K562 (cell line): ENCODE measurements around the gene NR3C2. TPM values are rescaled to one million over a fixed set of nuclear protein-coding genes. Genes with fewer than 3 reads are reported as not detected.

Experiments
- ATAC-seq: fragments of 200-7000 bp; cut with Tn5 transposase; 3 replicates; pipeline ENCODE4 v1.9.1; 2020; ENCODE audit warnings: moderate library complexity
- BruUV-seq: library from RNA; stranded (reverse); fragments of 400-500 nt; replicated peaks from 2 replicates; lab custom pipeline; 2021; lab: Mats Ljungman, UMichigan
- CTCF ChIA-PET: fragments of 300-600 bp; formaldehyde crosslinking; extraction: SDS; loops from one replicate; lab custom pipeline; 2021; ENCODE audit warnings: low intra/inter-chr PET ratio; lab: Yijun Ruan, JAX
- POLR2A ChIA-PET: fragments of 300-600, 350-650 bp; sonication (Branson Sonifier 250); formaldehyde crosslinking; extraction: SDS; loops from one replicate; lab custom pipeline; 2021; ENCODE audit warnings: antibody characterized with exemption, inconsistent platforms; lab: Yijun Ruan, JAX
- DNase-seq, 4 experiments: peaks; one replicate each; pipeline versions ENCODE4 v3.0.0 to v3.0.0-alpha.2; 2011 to 2018; ENCODE audit warnings: low spot score in 3 of 4, mixed read lengths in 3 of 4; ENCODE audit errors: extremely low read depth in 1 of 4
- FAIRE-seq: peaks from 2 replicates; lab custom pipeline; 2011; peaks lifted over from hg19 to GRCh38; lab: Jason Lieb, UNC
- H2AFZ ChIP-seq: 2 replicates; pipeline ENCODE4 v1.6.0; 2011; ENCODE audit warnings: low read depth, low read length, control low read depth, inconsistent platforms
- H3K27ac ChIP-seq: fragments of 200-600 bp; 3 replicates; pipeline ENCODE4 v1.8.0; 2011; ENCODE audit warnings: low read depth, mild to moderate bottlenecking, control low read depth, inconsistent platforms, low read length, moderate library complexity, mixed read lengths; ENCODE audit errors: extremely low read depth
- H3K27me3 ChIP-seq, 2 experiments: fragments of 300-600 bp in 1 of 2; 2 replicates in 1 of 2; 3 replicates in 1 of 2; pipeline versions ENCODE4 v1.6.0 to v1.8.0; 2011; ENCODE audit warnings: inconsistent platforms in 2 of 2, low read length in 2 of 2, mild to moderate bottlenecking in 1 of 2, mixed read lengths in 1 of 2, moderate library complexity in 1 of 2; ENCODE audit not compliant: control insufficient read depth in 2 of 2, insufficient read depth in 2 of 2
- H3K36me3 ChIP-seq: fragments of 300-600 bp; 3 replicates; pipeline ENCODE4 v1.8.0; 2011; ENCODE audit warnings: mild to moderate bottlenecking, low read length, inconsistent platforms; ENCODE audit not compliant: control insufficient read depth, insufficient read depth
- H3K4me1 ChIP-seq, 2 experiments: fragments of 200-600 bp in 1 of 2; replicated peaks in 1 of 2; 2 replicates in 1 of 2; 3 replicates in 1 of 2; pipeline versions ENCODE4 v1.5.1 to v1.8.0; 2011; ENCODE audit warnings: inconsistent platforms in 2 of 2, low read length in 2 of 2, mild to moderate bottlenecking in 1 of 2, mixed read lengths in 1 of 2, moderate library complexity in 1 of 2; ENCODE audit not compliant: control insufficient read depth in 2 of 2, insufficient read depth in 2 of 2
- H3K4me2 ChIP-seq: 2 replicates; pipeline ENCODE4 v1.6.1; 2011; ENCODE audit warnings: low read length, control low read depth, inconsistent platforms, mixed read lengths; ENCODE audit not compliant: insufficient read depth
- H3K4me3 ChIP-seq: fragments of 200-600 bp; sonication (generic), shearing (Covaris generic); 2 replicates; pipeline ENCODE4 v1.5.1; 2016; ENCODE audit warnings: control low read depth, inconsistent platforms
- H3K79me2 ChIP-seq: fragments of 200-600 bp; 3 replicates; pipeline ENCODE4 v1.8.0; 2011; ENCODE audit warnings: low read length, inconsistent platforms; ENCODE audit not compliant: control insufficient read depth, insufficient read depth
- H3K9ac ChIP-seq, 2 experiments: 2 replicates each; pipeline versions ENCODE4 v1.6.0 to v1.6.1; 2011; ENCODE audit warnings: low read depth in 2 of 2, low read length in 2 of 2, control low read depth in 1 of 2, inconsistent platforms in 1 of 2, mild to moderate bottlenecking in 1 of 2, mixed read lengths in 1 of 2; ENCODE audit not compliant: insufficient read depth in 1 of 2
- H3K9me1 ChIP-seq: one replicate; pipeline ENCODE4 v1.6.0; 2011; ENCODE audit warnings: inconsistent platforms, mild to moderate bottlenecking, low read length, moderate library complexity; ENCODE audit not compliant: control insufficient read depth, insufficient read depth
- H3K9me3 ChIP-seq: replicated peaks from 2 replicates; pipeline ENCODE4 v1.5.1; 2011; ENCODE audit warnings: low read depth, low read length, inconsistent platforms; ENCODE audit not compliant: control insufficient read depth, insufficient read depth
- H4K20me1 ChIP-seq: replicated peaks from 2 replicates; pipeline ENCODE4 v1.6.1; 2011; ENCODE audit warnings: low read length, inconsistent platforms, mixed read lengths; ENCODE audit not compliant: control insufficient read depth, insufficient read depth
- MITF ChIP-seq: IDR thresholded peaks from 2 replicates; pipeline ENCODE4 v1.6.1; 2014; ENCODE audit warnings: antibody characterized with exemption
- NCOA1 ChIP-seq: fragments of 450-650 bp; IDR thresholded peaks from 2 replicates; pipeline ENCODE4 v1.6.1; 2016; ENCODE audit warnings: low read depth
- NCOA2 ChIP-seq, 2 experiments: fragments of 450-650 bp; IDR thresholded peaks; 2 replicates each; pipeline ENCODE4 v1.6.1; 2018; ENCODE audit warnings: mild to moderate bottlenecking in 2 of 2, moderate library complexity in 1 of 2; ENCODE audit not compliant: partially characterized antibody in 2 of 2
- NFIX ChIP-seq: fragments of 250-450 bp; sonication (Bioruptor Pico); IDR thresholded peaks from 2 replicates; pipeline ENCODE4 v1.4.0; 2020; ENCODE audit warnings: low read depth, mild to moderate bottlenecking, moderate library complexity
- NFRKB ChIP-seq: fragments of 450-650 bp; IDR thresholded peaks from 2 replicates; pipeline ENCODE4 v1.6.1; 2016; ENCODE audit warnings: low read depth
- NR4A1 ChIP-seq, 2 experiments: fragments of 250-450 bp in 1 of 2; fragments of 450-650 bp in 1 of 2; sonication (Bioruptor Pico) in 1 of 2; IDR thresholded peaks; 2 replicates each; pipeline versions ENCODE4 v1.4.0 to v1.6.1; 2016 to 2020; ENCODE audit warnings: mild to moderate bottlenecking in 2 of 2, missing compliant biosample characterization in 1 of 2, missing genetic modification characterization in 1 of 2, moderate library complexity in 1 of 2
- POLR3G ChIP-seq: IDR thresholded peaks from 2 replicates; pipeline ENCODE4 v1.6.1; 2011; ENCODE audit not compliant: insufficient read length, insufficient replicate concordance; ENCODE audit errors: extremely low read depth
- PYGO2 ChIP-seq: fragments of 450-650 bp; IDR thresholded peaks from 2 replicates; pipeline ENCODE4 v1.6.1; 2016; ENCODE audit warnings: mild to moderate bottlenecking, missing genetic modification characterization, moderate library complexity, missing compliant biosample characterization
- TFE3 ChIP-seq: fragments of 450-650 bp; formaldehyde crosslinking; IDR thresholded peaks from 2 replicates; pipeline ENCODE4 v1.4.0; 2020; ENCODE audit warnings: mild to moderate bottlenecking, mixed read lengths
- ZBTB17 ChIP-seq: fragments of 450-650 bp; formaldehyde crosslinking; IDR thresholded peaks from 2 replicates; pipeline ENCODE4 v1.4.0; 2020; ENCODE audit warnings: mild to moderate bottlenecking
- ZFP30 ChIP-seq: fragments of 250-450 bp; sonication (Bioruptor Pico); IDR thresholded peaks from 2 replicates; pipeline ENCODE4 v1.8.0; 2022; ENCODE audit warnings: moderate library complexity, mild to moderate bottlenecking, inconsistent platforms, borderline replicate concordance
- ZNF282 ChIP-seq: sonication (generic); formaldehyde crosslinking; IDR thresholded peaks from 2 replicates; pipeline ENCODE4 v1.8.1; 2023; ENCODE audit warnings: missing genetic modification reagents
- ZNF609 ChIP-seq: sonication (generic); formaldehyde crosslinking; IDR thresholded peaks from 2 replicates; pipeline ENCODE4 v1.8.1; 2023; ENCODE audit warnings: missing genetic modification reagents, mild to moderate bottlenecking, borderline replicate concordance
- ZNF77 ChIP-seq: fragments of 250-450 bp; sonication (Bioruptor Pico); IDR thresholded peaks from 2 replicates; pipeline ENCODE4 v1.5.0; 2020
- WGBS: fragments of 100-300 bp; shearing (Covaris generic); methylation state at CpG from one replicate; pipeline ENCODE4 v1.1.6; 2016; ENCODE audit warnings: low coverage, mixed read lengths; ENCODE audit not compliant: insufficient coverage; ENCODE audit errors: missing lambda C conversion rate; 5-methylcytosine and 5-hydroxymethylcytosine counted together
- in situ Hi-C: fragments of 300-500 bp; cut with MboI; formaldehyde crosslinking; loops from 4 replicates; pipeline ENCODE4 v1.15.0; 2018; ENCODE audit warnings: inconsistent platforms, mixed read lengths
- intact Hi-C: fragments of 100-400 bp; cut with micrococcal nuclease; formaldehyde crosslinking; loops from 2 replicates; pipeline ENCODE4 v1.14.2; 2022
- polyA plus RNA-seq, 8 experiments: library from polyadenylated mRNA; depleted of rRNA in 4 of 8; stranded (reverse) in 5 of 8; unstranded in 3 of 8; fragments of >200 nt; fragmentation: Nextera tagmentation in 2 of 8; fragmentation: Illumina TruSeq in 1 of 8; extraction: Ambion mirVana in 2 of 8; extraction: Trizol in 1 of 8; gene quantifications; 2 replicates each; pipeline versions ENCODE4 v1.2.1 to v1.2.3, GENCODE V29; 2011 to 2014; ENCODE audit warnings: inconsistent platforms in 1 of 8, missing spikeins in 1 of 8
- total RNA-seq, 7 experiments: library from RNA; depleted of rRNA in 6 of 7; stranded (reverse); fragments of >200 nt in 6 of 7; fragmentation: Illumina TruSeq in 2 of 7; extraction: Trizol in 2 of 7; gene quantifications; 2 replicates each; pipeline versions ENCODE4 v1.2.1 to v1.2.3, GENCODE V29; 2011 to 2021; ENCODE audit warnings: low replicate concordance in 1 of 7

The NR3C2 gene
- total and polyA plus RNA-seq, 9 of the 15 experiments (the other 6 are each of a cell fraction or from before 2014, with no cell fraction given): 0.01 to 0.28 (median 0.16) TPM; not detected in 2

- ATAC-seq (no peak), DNase-seq (no peak), FAIRE-seq (no peak)
- Histone ChIP-seq H3K9me1 (no peaks in the 10 kb centered on the region), H3K4me3 (no peak overlapping the region), H3K9ac (no peak overlapping the region), H4K20me1 (no peaks in the 10 kb centered on the region), H3K36me3 (no peaks in the 10 kb centered on the region), H3K27me3 (no peaks in the 10 kb centered on the region), H3K9me3 (no peaks in the 10 kb centered on the region), H2AFZ (no peak overlapping the region), H3K4me1 (no peaks in the 10 kb centered on the region), H3K4me2 (no peak overlapping the region), H3K79me2 (no peaks in the 10 kb centered on the region), H3K27ac (no peak overlapping the region)
- BruUV-seq: no TSS peak
- intact Hi-C loops (no loop called here), in situ Hi-C loops (no loop called here)
- CTCF ChIA-PET: no interaction called here
- 0% methylated on average over 1 of the region's 1 CpG for WGBS
- POLR2A ChIA-PET: no interaction called here
- TF ChIP-seq ZNF77 (no peak), NR4A1 (CRISPR knock-in tag; IDR thresholded peaks at IDR 0.05) (no peak), NR4A1 (tag; IDR thresholded peaks at IDR 0.05) (no peak), PYGO2 (tag) (no peak), ZNF282 (CRISPR knock-in tag) (no peak), NCOA2 (IDR thresholded peaks at IDR 0.05; ENCODE audit: partially characterized antibody in 2 of 2) (no peak), NFIX (CRISPR knock-in tag) (no peak), NCOA1 (no peak), ZNF609 (CRISPR knock-in tag) (no peak), ZFP30 (no peak), MITF (no peak), TFE3 (CRISPR knock-in tag) (no peak), NFRKB (no peak), POLR3G (no peak), ZBTB17 (CRISPR knock-in tag) (no peak)
These were observed 97.3 kb downstream of the NR3C2 start for GRCh38 chr4:148344941-148345340.
